K562 (cell line): Measurements from ENCODE around the gene LRRC61. TPM values are rescaled to one million over a fixed set of nuclear protein-coding genes. Genes with fewer than 3 reads are reported as not detected.
A peak's percentile ranks its signal among the peaks of the same experiment; 100 is the strongest.

ENCODE experiments used
- ATAC-seq: fragments of 200-7000 bp; cut with Tn5 transposase; 3 replicates; pipeline ENCODE4 v1.9.1; 2020; ENCODE audit warnings: moderate library complexity
- BruUV-seq: library from RNA; stranded (reverse); fragments of 400-500 nt; replicated peaks from 2 replicates; lab custom pipeline; 2021; lab: Mats Ljungman, UMichigan
- CTCF ChIA-PET: fragments of 300-600 bp; formaldehyde crosslinking; extraction: SDS; loops from one replicate; lab custom pipeline; 2021; ENCODE audit warnings: low intra/inter-chr PET ratio; lab: Yijun Ruan, JAX
- POLR2A ChIA-PET: fragments of 300-600, 350-650 bp; sonication (Branson Sonifier 250); formaldehyde crosslinking; extraction: SDS; loops from one replicate; lab custom pipeline; 2021; ENCODE audit warnings: antibody characterized with exemption, inconsistent platforms; lab: Yijun Ruan, JAX
- DNase-seq, 4 experiments: peaks; one replicate each; pipeline versions ENCODE4 v3.0.0 to v3.0.0-alpha.2; 2011 to 2018; ENCODE audit warnings: low spot score in 3 of 4, mixed read lengths in 3 of 4; ENCODE audit errors: extremely low read depth in 1 of 4
- FAIRE-seq: peaks from 2 replicates; lab custom pipeline; 2011; peaks lifted over from hg19 to GRCh38; lab: Jason Lieb, UNC
- H2AFZ ChIP-seq: 2 replicates; pipeline ENCODE4 v1.6.0; 2011; ENCODE audit warnings: low read depth, low read length, control low read depth, inconsistent platforms
- H3K27ac ChIP-seq: fragments of 200-600 bp; 3 replicates; pipeline ENCODE4 v1.8.0; 2011; ENCODE audit warnings: low read depth, mild to moderate bottlenecking, control low read depth, inconsistent platforms, low read length, moderate library complexity, mixed read lengths; ENCODE audit errors: extremely low read depth
- H3K27me3 ChIP-seq, 2 experiments: fragments of 300-600 bp in 1 of 2; 2 replicates in 1 of 2; 3 replicates in 1 of 2; pipeline versions ENCODE4 v1.6.0 to v1.8.0; 2011; ENCODE audit warnings: inconsistent platforms in 2 of 2, low read length in 2 of 2, mild to moderate bottlenecking in 1 of 2, mixed read lengths in 1 of 2, moderate library complexity in 1 of 2; ENCODE audit not compliant: control insufficient read depth in 2 of 2, insufficient read depth in 2 of 2
- H3K36me3 ChIP-seq: fragments of 300-600 bp; 3 replicates; pipeline ENCODE4 v1.8.0; 2011; ENCODE audit warnings: mild to moderate bottlenecking, low read length, inconsistent platforms; ENCODE audit not compliant: control insufficient read depth, insufficient read depth
- H3K4me1 ChIP-seq, 2 experiments: fragments of 200-600 bp in 1 of 2; replicated peaks in 1 of 2; 2 replicates in 1 of 2; 3 replicates in 1 of 2; pipeline versions ENCODE4 v1.5.1 to v1.8.0; 2011; ENCODE audit warnings: inconsistent platforms in 2 of 2, low read length in 2 of 2, mild to moderate bottlenecking in 1 of 2, mixed read lengths in 1 of 2, moderate library complexity in 1 of 2; ENCODE audit not compliant: control insufficient read depth in 2 of 2, insufficient read depth in 2 of 2
- H3K4me2 ChIP-seq: 2 replicates; pipeline ENCODE4 v1.6.1; 2011; ENCODE audit warnings: low read length, control low read depth, inconsistent platforms, mixed read lengths; ENCODE audit not compliant: insufficient read depth
- H3K4me3 ChIP-seq: fragments of 200-600 bp; sonication (generic), shearing (Covaris generic); 2 replicates; pipeline ENCODE4 v1.5.1; 2016; ENCODE audit warnings: control low read depth, inconsistent platforms
- H3K79me2 ChIP-seq: fragments of 200-600 bp; 3 replicates; pipeline ENCODE4 v1.8.0; 2011; ENCODE audit warnings: low read length, inconsistent platforms; ENCODE audit not compliant: control insufficient read depth, insufficient read depth
- H3K9ac ChIP-seq, 2 experiments: 2 replicates each; pipeline versions ENCODE4 v1.6.0 to v1.6.1; 2011; ENCODE audit warnings: low read depth in 2 of 2, low read length in 2 of 2, control low read depth in 1 of 2, inconsistent platforms in 1 of 2, mild to moderate bottlenecking in 1 of 2, mixed read lengths in 1 of 2; ENCODE audit not compliant: insufficient read depth in 1 of 2
- H3K9me1 ChIP-seq: one replicate; pipeline ENCODE4 v1.6.0; 2011; ENCODE audit warnings: inconsistent platforms, mild to moderate bottlenecking, low read length, moderate library complexity; ENCODE audit not compliant: control insufficient read depth, insufficient read depth
- H3K9me3 ChIP-seq: replicated peaks from 2 replicates; pipeline ENCODE4 v1.5.1; 2011; ENCODE audit warnings: low read depth, low read length, inconsistent platforms; ENCODE audit not compliant: control insufficient read depth, insufficient read depth
- H4K20me1 ChIP-seq: replicated peaks from 2 replicates; pipeline ENCODE4 v1.6.1; 2011; ENCODE audit warnings: low read length, inconsistent platforms, mixed read lengths; ENCODE audit not compliant: control insufficient read depth, insufficient read depth
- CEBPB ChIP-seq: fragments of 450-650 bp; IDR thresholded peaks from 2 replicates; pipeline ENCODE4 v1.6.1; 2016; ENCODE audit warnings: missing genetic modification characterization, missing compliant biosample characterization
- JUN ChIP-seq, 2 experiments: sonication (generic) in 1 of 2; formaldehyde crosslinking in 1 of 2; IDR thresholded peaks; 2 replicates each; pipeline versions ENCODE4 v1.6.1 to v1.8.0; 2012 to 2022; ENCODE audit warnings: borderline replicate concordance in 2 of 2, mild to moderate bottlenecking in 2 of 2, improper control_type of control experiment in 1 of 2, low read depth in 1 of 2, low read length in 1 of 2, missing genetic modification reagents in 1 of 2
- U2AF1 ChIP-seq: fragments of 200-400 bp; formaldehyde crosslinking; optimal IDR thresholded peaks from 2 replicates; pipeline ENCODE3; 2017; ENCODE audit warnings: mild to moderate bottlenecking, low read depth, low read length, moderate library complexity
- ZBTB9 ChIP-seq: fragments of 450-650 bp; formaldehyde crosslinking; IDR thresholded peaks from 2 replicates; pipeline ENCODE4 v1.4.0; 2020; ENCODE audit warnings: mild to moderate bottlenecking, moderate library complexity
- ZNF589 ChIP-seq: fragments of 200-800 bp; sonication (Bioruptor generic); IDR thresholded peaks from 2 replicates; pipeline ENCODE4 v1.6.1; 2016; ENCODE audit warnings: low read depth, missing genetic modification characterization, missing compliant biosample characterization
- WGBS: fragments of 100-300 bp; shearing (Covaris generic); methylation state at CpG from one replicate; pipeline ENCODE4 v1.1.6; 2016; ENCODE audit warnings: low coverage, mixed read lengths; ENCODE audit not compliant: insufficient coverage; ENCODE audit errors: missing lambda C conversion rate; 5-methylcytosine and 5-hydroxymethylcytosine counted together
- in situ Hi-C: fragments of 300-500 bp; cut with MboI; formaldehyde crosslinking; loops from 4 replicates; pipeline ENCODE4 v1.15.0; 2018; ENCODE audit warnings: inconsistent platforms, mixed read lengths
- intact Hi-C: fragments of 100-400 bp; cut with micrococcal nuclease; formaldehyde crosslinking; loops from 2 replicates; pipeline ENCODE4 v1.14.2; 2022
- polyA plus RNA-seq, 8 experiments: library from polyadenylated mRNA; depleted of rRNA in 4 of 8; stranded (reverse) in 5 of 8; unstranded in 3 of 8; fragments of >200 nt; fragmentation: Nextera tagmentation in 2 of 8; fragmentation: Illumina TruSeq in 1 of 8; extraction: Ambion mirVana in 2 of 8; extraction: Trizol in 1 of 8; gene quantifications; 2 replicates each; pipeline versions ENCODE4 v1.2.1 to v1.2.3, GENCODE V29; 2011 to 2014; ENCODE audit warnings: inconsistent platforms in 1 of 8, missing spikeins in 1 of 8
- total RNA-seq, 7 experiments: library from RNA; depleted of rRNA in 6 of 7; stranded (reverse); fragments of >200 nt in 6 of 7; fragmentation: Illumina TruSeq in 2 of 7; extraction: Trizol in 2 of 7; gene quantifications; 2 replicates each; pipeline versions ENCODE4 v1.2.1 to v1.2.3, GENCODE V29; 2011 to 2021; ENCODE audit warnings: low replicate concordance in 1 of 7
- TF ChIP-seq, protein P1 (sequence below): fragments of 250-450 bp; sonication (Bioruptor Pico); IDR thresholded peaks from 2 replicates; pipeline ENCODE4 v1.4.0; 2020; ENCODE audit warnings: mild to moderate bottlenecking, moderate library complexity

The LRRC61 gene
- total and polyA plus RNA-seq, 9 of the 15 experiments (the other 6 are each of a cell fraction or from before 2014, with no cell fraction given), result 1.3 to 55.2 (median 35.2) TPM

GRCh38 chr7:150351587-150352194 lies 28.5 kb downstream of the LRRC61 start (continued):
- TF ChIP-seq CEBPB (tag), result 0 out of 2 replicates have a peak, but pooled peaks have one; percentile 6
- TF ChIP-seq ZNF589 (CRISPR knock-in tag), result no peak
- no peak for TF ChIP-seq JUN (IDR thresholded peaks at IDR 0.05; ENCODE audit: borderline replicate concordance, low read depth, low read length)
- TF ChIP-seq JUN (CRISPR knock-in tag; IDR thresholded peaks at IDR 0.05; ENCODE audit: borderline replicate concordance), result 0 out of 2 replicates have a peak, but pooled peaks have one; percentile 45

- H3K4me3 ChIP-seq, result no peak overlapping the region
- H4K20me1 ChIP-seq, result no peaks in the 10 kb centered on the region
- peak overlapping the region; percentile 22; the same call in 1 of the 2 replicates for H3K4me2 ChIP-seq
- 14% methylated on average over 1 of the region's 1 CpG for WGBS
- in situ Hi-C loops, result no loop called here
- H3K36me3 ChIP-seq, result no peaks in the 10 kb centered on the region
- ChIA-PET CTCF (interaction anchor here (1.6 kb wide), 1 partner anchor 65 kb away, joined by 16 read pairs; no protein-coding TSS in a partner anchor), POLR2A (interaction anchor here (0.8 to 2.8 kb wide), 8 partner anchors 9 to 66 kb away, joined by 3 to 12 read pairs (median 5); partner anchors contain the start of gene REPIN1)
- no peaks in the 10 kb centered on the region for H3K9me3 ChIP-seq
- H3K4me1 ChIP-seq, result peaks cover 30 to 34% of the 10 kb centered on the region in 2 experiments; a peak in 4 of 5 replicates
- H3K79me2 ChIP-seq, result no peaks in the 10 kb centered on the region
- no peak for ATAC-seq
- H2AFZ ChIP-seq, result peak overlapping the region; percentile 87
- H3K9me1 ChIP-seq, result peaks cover 5% of the 10 kb centered on the region
- peak overlapping the region; percentile 11; the same call in 1 of the 3 replicates for H3K27ac ChIP-seq
- no TSS peak for BruUV-seq
- no peak for DNase-seq
- no peak for FAIRE-seq
- H3K27me3 ChIP-seq, result no peaks in the 10 kb centered on the region; a peak in 1 of 5 replicates
- H3K9ac ChIP-seq, result 0 out of 4 replicates have a peak overlapping the region, but pooled peaks of 1 of the 2 experiments have one; percentile 2
- intact Hi-C loops, result loop anchor here (1.0 to 10.0 kb wide), 5 partner anchors 23 to 399 kb away; partner anchors contain the start of gene ZNF775
- TF ChIP-seq, protein P1, sequence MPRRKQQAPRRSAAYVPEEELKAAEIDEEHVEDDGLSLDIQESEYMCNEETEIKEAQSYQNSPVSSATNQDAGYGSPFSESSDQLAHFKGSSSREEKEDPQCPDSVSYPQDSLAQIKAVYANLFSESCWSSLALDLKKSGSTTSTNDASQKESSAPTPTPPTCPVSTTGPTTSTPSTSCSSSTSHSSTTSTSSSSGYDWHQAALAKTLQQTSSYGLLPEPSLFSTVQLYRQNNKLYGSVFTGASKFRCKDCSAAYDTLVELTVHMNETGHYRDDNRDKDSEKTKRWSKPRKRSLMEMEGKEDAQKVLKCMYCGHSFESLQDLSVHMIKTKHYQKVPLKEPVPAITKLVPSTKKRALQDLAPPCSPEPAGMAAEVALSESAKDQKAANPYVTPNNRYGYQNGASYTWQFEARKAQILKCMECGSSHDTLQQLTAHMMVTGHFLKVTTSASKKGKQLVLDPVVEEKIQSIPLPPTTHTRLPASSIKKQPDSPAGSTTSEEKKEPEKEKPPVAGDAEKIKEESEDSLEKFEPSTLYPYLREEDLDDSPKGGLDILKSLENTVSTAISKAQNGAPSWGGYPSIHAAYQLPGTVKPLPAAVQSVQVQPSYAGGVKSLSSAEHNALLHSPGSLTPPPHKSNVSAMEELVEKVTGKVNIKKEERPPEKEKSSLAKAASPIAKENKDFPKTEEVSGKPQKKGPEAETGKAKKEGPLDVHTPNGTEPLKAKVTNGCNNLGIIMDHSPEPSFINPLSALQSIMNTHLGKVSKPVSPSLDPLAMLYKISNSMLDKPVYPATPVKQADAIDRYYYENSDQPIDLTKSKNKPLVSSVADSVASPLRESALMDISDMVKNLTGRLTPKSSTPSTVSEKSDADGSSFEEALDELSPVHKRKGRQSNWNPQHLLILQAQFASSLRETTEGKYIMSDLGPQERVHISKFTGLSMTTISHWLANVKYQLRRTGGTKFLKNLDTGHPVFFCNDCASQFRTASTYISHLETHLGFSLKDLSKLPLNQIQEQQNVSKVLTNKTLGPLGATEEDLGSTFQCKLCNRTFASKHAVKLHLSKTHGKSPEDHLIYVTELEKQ (CRISPR knock-in tag), result 0 out of 2 replicates have a peak, but pooled peaks have one; percentile 14
- TF ChIP-seq ZBTB9 (CRISPR knock-in tag), result 0 out of 2 replicates have a peak, but pooled peaks have one; percentile 73
- TF ChIP-seq U2AF1, result no peak
Observed at GRCh38 chr7:150355666-150356059, 32.5 kb downstream of the LRRC61 start.
